Kidney (tissue), 14 donors: ENCODE data around the gene NBAS. TPM values are rescaled to one million over a fixed set of nuclear protein-coding genes. Genes with fewer than 3 reads are reported as not detected.
"Not testable (repeated sequence)": the region's sequence is repeated elsewhere in the genome, so short reads cannot be mapped to it uniquely, and the experiment has no call there.

Experiments used
- DNase-seq, 5 donors: peaks; one replicate each; pipeline ENCODE4 v3.0.0-alpha.2; 2013 to 2020
- FAIRE-seq: peaks from 2 replicates; lab custom pipeline; 2012; peaks lifted over from hg19 to GRCh38; lab: Jason Lieb, UNC
- H3K27ac ChIP-seq, 2 donors: one replicate each; pipeline ENCODE4 v1.7.0; 2013; ENCODE audit warnings: low read depth in 2 of 2, low read length in 2 of 2, inconsistent platforms in 1 of 2
- H3K27me3 ChIP-seq: one replicate; pipeline ENCODE4 v1.7.1; 2013; ENCODE audit warnings: low read length, inconsistent platforms; ENCODE audit not compliant: control insufficient read depth, insufficient read depth
- H3K36me3 ChIP-seq, 3 donors: one replicate each; pipeline versions ENCODE4 v1.7.0 to v1.7.1; 2013; ENCODE audit warnings: low read length in 3 of 3, control low read depth in 1 of 3, inconsistent platforms in 1 of 3; ENCODE audit not compliant: insufficient read depth in 3 of 3, control insufficient read depth in 2 of 3
- H3K4me1 ChIP-seq, 3 donors: one replicate each; pipeline versions ENCODE4 v1.7.0 to v1.7.1; 2013; ENCODE audit warnings: low read length in 3 of 3, inconsistent platforms in 1 of 3, low read depth in 1 of 3; ENCODE audit not compliant: control insufficient read depth in 2 of 3, insufficient read depth in 2 of 3
- H3K4me3 ChIP-seq, 3 donors: one replicate each; pipeline versions ENCODE4 v1.7.0 to v1.8.1; 2013; ENCODE audit warnings: low read length in 3 of 3, control low read depth in 1 of 3, inconsistent platforms in 1 of 3
- H3K9ac ChIP-seq, 3 donors: one replicate each; pipeline versions ENCODE4 v1.7.0 to v1.7.1; 2013; ENCODE audit warnings: low read length in 3 of 3, control low read depth in 1 of 3, inconsistent platforms in 1 of 3
- H3K9me3 ChIP-seq, 3 donors: one replicate each; pipeline versions ENCODE4 v1.7.0 to v1.7.1; 2013; ENCODE audit warnings: low read length in 3 of 3, control low read depth in 1 of 3, inconsistent platforms in 1 of 3; ENCODE audit not compliant: control insufficient read depth in 2 of 3, insufficient read depth in 1 of 3
- CTCF ChIP-seq: IDR thresholded peaks from 3 replicates; pipeline ENCODE4 v1.5.1; 2012; ENCODE audit warnings: mild to moderate bottlenecking, moderate library complexity, borderline replicate concordance; ENCODE audit not compliant: insufficient read depth; ENCODE audit errors: extremely low read depth
- intact Hi-C: fragments of 100-400 bp; cut with DNase I; formaldehyde crosslinking; loops from one replicate; pipeline ENCODE4 v1.11.1; 2022
- polyA plus RNA-seq: library from polyadenylated mRNA; stranded (reverse); fragments of 350-450 nt; fragmentation: Illumina TruSeq; extraction: RNeasy Lipid Tissue Mini Kit (QIAGEN cat#74804); gene quantifications from one replicate; pipeline ENCODE4 v1.2.3, GENCODE V29; 2014; ENCODE audit warnings: low read depth, low replicate concordance; ENCODE audit not compliant: insufficient read depth
- total RNA-seq: library from RNA; stranded (reverse); fragmentation: NEBNext Ultra II Directional; extraction: Animal tissue kit (Norgen Biotek cat#: 25700); gene quantifications from one replicate; pipeline ENCODE4 v1.2.1, GENCODE V29; 2021
- donor health status: control.
- donor health status: control.
- donor health status: control.
- donor health status: control.
- donor health status: control.
- donor health status: DM: yes; HTN: yes; CAD: no.
- donor health status: Normal renal cell carcinoma (clear cell type).

NBAS gene
- total and polyA plus RNA-seq, 2 donors from 2014 or later: 40.8 to 44.2 TPM

- H3K9me3 ChIP-seq: no peaks in the 10 kb centered on the region
- no peak for DNase-seq
- no peak for TF ChIP-seq CTCF
- H3K27ac ChIP-seq: no peak overlapping the region
- no peaks in the 10 kb centered on the region for H3K27me3 ChIP-seq
- intact Hi-C loops: no loop called here
- H3K4me1 ChIP-seq: no peaks in the 10 kb centered on the region
- FAIRE-seq: no peak
- no peak overlapping the region for H3K4me3 ChIP-seq
- H3K9ac ChIP-seq: no peak overlapping the region
- H3K36me3 ChIP-seq: no peaks in the 10 kb centered on the region
These were observed 301.8 kb downstream of the NBAS start for GRCh38 chr2:15259356-15259756.

- FAIRE-seq, intact Hi-C loops, H3K4me3 ChIP-seq, H3K4me1 ChIP-seq, H3K9me3 ChIP-seq, DNase-seq, H3K9ac ChIP-seq, H3K27ac ChIP-seq, H3K27me3 ChIP-seq, H3K36me3 ChIP-seq: not testable (repeated sequence)
These were observed 302.7 kb downstream of the NBAS start for GRCh38 chr2:15258385-15258784.

GRCh38 chr2:15253835-15254286 lies 307.3 kb downstream of the NBAS start:
- no peaks in the 10 kb centered on the region for H3K27me3 ChIP-seq
- no peak overlapping the region for H3K27ac ChIP-seq
- no peaks in the 10 kb centered on the region for H3K4me1 ChIP-seq
- no peak for FAIRE-seq
- H3K9ac ChIP-seq: no peak overlapping the region
- no peak for TF ChIP-seq CTCF
- no peaks in the 10 kb centered on the region for H3K9me3 ChIP-seq
- intact Hi-C loops: no loop called here
- no peak for DNase-seq
- H3K4me3 ChIP-seq: no peak overlapping the region
- H3K36me3 ChIP-seq: no peaks in the 10 kb centered on the region

GRCh38 chr2:15253247-15253646 lies 307.9 kb downstream of the NBAS start:
- no peak overlapping the region for H3K27ac ChIP-seq
- H3K4me3 ChIP-seq: no peak overlapping the region
- TF ChIP-seq CTCF: no peak
- intact Hi-C loops: no loop called here
- no peaks in the 10 kb centered on the region for H3K27me3 ChIP-seq
- no peaks in the 10 kb centered on the region for H3K9me3 ChIP-seq
- DNase-seq (no peak), FAIRE-seq (no peak)
- no peaks in the 10 kb centered on the region for H3K4me1 ChIP-seq
- no peaks in the 10 kb centered on the region for H3K36me3 ChIP-seq
- no peak overlapping the region for H3K9ac ChIP-seq
